NT2/D1 (cell line): ENCODE data around the gene GPHB5.

ENCODE experiments used
- DNase-seq: peaks from one replicate; pipeline ENCODE4 v3.0.0-alpha.2; 2011; ENCODE audit warnings: low read depth, low spot score
- H3K27me3 ChIP-seq: 2 replicates; pipeline ENCODE4 v1.6.0; 2011; ENCODE audit warnings: mild to moderate bottlenecking; ENCODE audit not compliant: insufficient read length, insufficient read depth
- H3K36me3 ChIP-seq: 2 replicates; pipeline ENCODE4 v1.6.1; 2011; ENCODE audit warnings: mild to moderate bottlenecking, low read length, mixed read lengths; ENCODE audit not compliant: insufficient read depth, insufficient read length
- H3K4me1 ChIP-seq: 2 replicates; pipeline ENCODE4 v1.5.1; 2011; ENCODE audit not compliant: insufficient read depth, insufficient read length
- H3K4me3 ChIP-seq: 2 replicates; pipeline ENCODE4 v1.5.1; 2011; ENCODE audit warnings: low read depth; ENCODE audit not compliant: insufficient read length
- H3K9ac ChIP-seq: 2 replicates; pipeline ENCODE4 v1.6.0; 2011; ENCODE audit warnings: low read depth; ENCODE audit not compliant: insufficient read length
- H3K9me3 ChIP-seq: 2 replicates; pipeline ENCODE4 v1.5.1; 2011; ENCODE audit warnings: mild to moderate bottlenecking, low read length; ENCODE audit not compliant: insufficient read depth
- SUZ12 ChIP-seq: IDR thresholded peaks from 2 replicates; pipeline ENCODE4 v1.6.1; 2011; ENCODE audit not compliant: insufficient read length, insufficient read depth; ENCODE audit errors: extremely low read depth
- YY1 ChIP-seq: IDR thresholded peaks from 2 replicates; pipeline ENCODE4 v1.6.1; 2011; ENCODE audit not compliant: insufficient read length, insufficient read depth
- ZNF274 ChIP-seq: IDR thresholded peaks from 2 replicates; pipeline ENCODE4 v1.6.1; 2011; ENCODE audit warnings: mild to moderate bottlenecking, low read depth, low read length

GPHB5 gene

DNA sequence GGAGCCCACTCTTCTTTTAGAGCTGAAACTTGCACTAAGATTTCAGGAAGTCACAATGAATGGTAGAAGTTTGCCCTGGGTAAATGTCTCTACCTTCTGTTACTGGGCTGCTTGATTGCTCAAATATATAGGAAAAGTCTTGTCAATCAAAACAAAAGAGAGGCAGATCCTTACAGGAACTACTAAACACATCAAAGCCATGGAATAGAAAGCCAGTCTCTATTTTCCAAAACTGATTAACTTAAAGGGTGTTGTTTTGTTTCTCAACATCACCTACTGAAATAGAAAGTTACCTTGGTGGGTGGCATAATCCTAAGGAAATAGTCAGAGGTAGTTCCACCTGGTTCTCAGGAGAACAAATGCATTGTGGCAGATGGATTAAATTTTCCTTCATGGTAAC, at the start of gene GPHB5:
Gene GPHB5, minus strand, starts transcription at position 101 of the 400 bp plus-strand sequence. CDS start 1,086 bp downstream, outside the sequence.
- no peaks in the 10 kb centered on the region for H3K36me3 ChIP-seq
- H3K4me3 ChIP-seq = no peak within 1 kb of the TSS
- H3K27me3 ChIP-seq = no peaks in the 10 kb centered on the region
- no peaks in the 10 kb centered on the region for H3K9me3 ChIP-seq
- DNase-seq = no peak
- H3K4me1 ChIP-seq = no peaks in the 10 kb centered on the region
- TF ChIP-seq YY1 (no peak), ZNF274 (no peak)
- H3K9ac ChIP-seq = no peak within 1 kb of the TSS

GRCh38 chr14:63367742-63368364, 49.1 kb upstream of the GPHB5 start:
- Histone ChIP-seq H3K27me3 (no peaks in the 10 kb centered on the region), H3K4me3 (no peak overlapping the region), H3K4me1 (no peaks in the 10 kb centered on the region), H3K9me3 (no peaks in the 10 kb centered on the region), H3K36me3 (no peaks in the 10 kb centered on the region), H3K9ac (no peak overlapping the region)
- no peak for DNase-seq
- TF ChIP-seq SUZ12 = no peak
- no peak for TF ChIP-seq ZNF274
- no peak for TF ChIP-seq YY1

DNA sequence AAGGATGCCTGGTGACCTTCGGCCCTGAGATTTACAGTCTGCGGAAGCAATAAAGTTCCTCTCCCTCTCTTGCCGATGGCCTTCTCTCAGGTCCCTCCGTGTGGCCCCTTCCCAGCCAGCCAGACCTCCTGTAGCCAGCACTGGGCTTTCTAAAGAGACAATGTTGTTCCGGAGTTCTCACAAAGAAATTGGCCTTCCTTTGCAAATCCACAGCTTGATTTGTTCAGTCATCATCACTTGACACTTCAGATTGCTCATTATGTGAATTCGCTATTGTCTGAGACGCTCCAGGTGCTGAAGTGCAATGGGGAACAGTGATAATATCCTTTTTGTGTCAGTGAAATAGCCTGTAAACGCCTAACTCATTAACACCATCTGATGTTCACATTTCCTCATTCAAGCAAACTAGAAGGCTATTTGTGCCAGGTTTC, 43.7 kb upstream of the GPHB5 start:
- Histone ChIP-seq H3K9ac (no peak overlapping the region), H3K4me3 (no peak overlapping the region), H3K9me3 (no peaks in the 10 kb centered on the region), H3K27me3 (no peaks in the 10 kb centered on the region), H3K4me1 (no peaks in the 10 kb centered on the region), H3K36me3 (no peaks in the 10 kb centered on the region)
- DNase-seq = no peak
- TF ChIP-seq YY1 = no peak
- TF ChIP-seq ZNF274 = no peak
- TF ChIP-seq SUZ12 = no peak

DNA sequence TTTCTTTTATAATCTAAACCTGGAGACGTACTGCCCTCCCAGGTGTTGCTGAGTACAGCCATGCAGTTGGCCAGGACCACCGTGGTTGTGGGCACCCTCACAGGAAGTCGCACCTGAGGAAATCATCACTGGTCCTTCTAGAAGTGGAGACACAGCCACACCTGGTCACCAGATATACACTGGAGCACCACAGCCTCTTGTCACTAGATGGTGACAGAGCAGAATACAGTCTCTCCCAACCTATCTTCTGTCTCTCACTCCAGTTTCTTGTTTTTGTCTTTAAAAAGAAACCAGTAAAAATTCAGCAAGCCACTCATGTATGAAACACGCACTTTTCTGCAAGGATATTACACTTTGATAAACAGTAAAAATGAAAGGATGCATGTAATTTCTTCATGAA, 43.1 kb upstream of the GPHB5 start:
- no peak for TF ChIP-seq YY1
- no peak for TF ChIP-seq ZNF274
- TF ChIP-seq SUZ12 = no peak
- Histone ChIP-seq H3K27me3 (no peaks in the 10 kb centered on the region), H3K4me3 (no peak overlapping the region), H3K4me1 (no peaks in the 10 kb centered on the region), H3K9ac (no peak overlapping the region), H3K9me3 (no peaks in the 10 kb centered on the region), H3K36me3 (no peaks in the 10 kb centered on the region)
- no peak for DNase-seq

DNA sequence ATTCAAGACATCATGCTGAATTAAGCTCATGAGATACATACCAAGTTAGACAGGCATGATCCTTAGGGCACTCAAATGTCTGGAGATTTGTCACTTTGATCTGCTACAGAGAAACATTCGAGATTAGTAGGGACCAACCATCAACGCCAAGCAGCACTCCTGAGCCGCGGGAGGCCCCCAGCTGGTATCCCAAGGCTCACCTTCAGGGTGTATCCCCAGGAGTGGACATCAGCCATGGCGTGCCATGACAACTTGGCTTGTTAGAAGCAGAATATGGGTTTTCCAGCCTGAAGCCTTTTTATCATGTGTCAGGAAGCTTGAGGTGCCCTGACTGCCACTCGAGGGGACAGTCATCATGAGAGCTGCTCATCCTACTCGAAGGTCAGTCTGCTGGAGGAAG, 39.1 kb upstream of the GPHB5 start:
- Histone ChIP-seq H3K4me3 (no peak overlapping the region), H3K9ac (no peak overlapping the region), H3K9me3 (no peaks in the 10 kb centered on the region), H3K27me3 (no peaks in the 10 kb centered on the region), H3K4me1 (no peaks in the 10 kb centered on the region), H3K36me3 (no peaks in the 10 kb centered on the region)
- TF ChIP-seq ZNF274 (no peak), YY1 (no peak), SUZ12 (no peak)
- DNase-seq = no peak

DNA sequence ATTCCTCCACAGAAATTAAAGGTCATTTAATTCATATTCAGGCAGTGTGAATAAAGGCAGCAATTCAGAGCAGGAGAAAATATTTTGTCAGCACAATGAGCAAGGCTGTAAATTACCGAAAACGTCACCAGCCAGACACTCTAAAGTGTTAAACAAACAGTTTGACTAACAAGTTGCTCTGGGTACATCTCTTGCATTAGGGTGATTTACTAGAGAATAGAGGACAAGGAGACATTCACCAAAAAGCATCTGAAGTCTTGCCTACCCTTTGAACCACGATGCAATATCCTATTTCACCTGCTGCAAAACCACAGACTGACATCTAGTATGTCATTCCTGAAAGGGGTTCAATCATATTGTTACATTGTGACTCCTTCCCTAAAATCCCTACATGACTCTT, 27.1 kb upstream of the GPHB5 start:
- H3K9ac ChIP-seq = no peak overlapping the region

GRCh38 chr14:63344336-63344735, 25.6 kb upstream of the GPHB5 start:
- H3K4me1 ChIP-seq = no peaks in the 10 kb centered on the region
- DNase-seq = no peak
- H3K36me3 ChIP-seq = no peaks in the 10 kb centered on the region
- no peak overlapping the region for H3K4me3 ChIP-seq
- no peaks in the 10 kb centered on the region for H3K9me3 ChIP-seq
- TF ChIP-seq ZNF274 (no peak), SUZ12 (no peak), YY1 (no peak)
- no peak overlapping the region for H3K9ac ChIP-seq
- no peaks in the 10 kb centered on the region for H3K27me3 ChIP-seq

More for the DNA sequence above, 27.1 kb upstream of the GPHB5 start:
- DNase-seq = no peak
- Histone ChIP-seq H3K4me1 (no peaks in the 10 kb centered on the region), H3K4me3 (no peak overlapping the region), H3K9me3 (no peaks in the 10 kb centered on the region), H3K36me3 (no peaks in the 10 kb centered on the region), H3K27me3 (no peaks in the 10 kb centered on the region)
- no peak for TF ChIP-seq SUZ12
- no peak for TF ChIP-seq YY1
- no peak for TF ChIP-seq ZNF274

GRCh38 chr14:63343878-63344277, 25.1 kb upstream of the GPHB5 start:
- H3K9me3 ChIP-seq = no peaks in the 10 kb centered on the region
- H3K27me3 ChIP-seq = no peaks in the 10 kb centered on the region
- H3K4me1 ChIP-seq = no peaks in the 10 kb centered on the region
- DNase-seq = no peak
- TF ChIP-seq ZNF274 (no peak), SUZ12 (no peak)
- H3K4me3 ChIP-seq = no peak overlapping the region
- no peaks in the 10 kb centered on the region for H3K36me3 ChIP-seq
- H3K9ac ChIP-seq = no peak overlapping the region
